NAMALWA (cell line): ENCODE results near the gene TMEM106A.
A peak's percentile ranks its signal among the peaks of the same experiment; 100 is the strongest.
"Not testable (repeated sequence)": the region's sequence is repeated elsewhere in the genome, so short reads cannot be mapped to it uniquely, and the experiment has no call there.

Source experiments
- DNase-seq: peaks from one replicate; pipeline ENCODE4 v3.0.0-alpha.2; 2015; ENCODE audit warnings: low spot score

TMEM106A gene

DNA sequence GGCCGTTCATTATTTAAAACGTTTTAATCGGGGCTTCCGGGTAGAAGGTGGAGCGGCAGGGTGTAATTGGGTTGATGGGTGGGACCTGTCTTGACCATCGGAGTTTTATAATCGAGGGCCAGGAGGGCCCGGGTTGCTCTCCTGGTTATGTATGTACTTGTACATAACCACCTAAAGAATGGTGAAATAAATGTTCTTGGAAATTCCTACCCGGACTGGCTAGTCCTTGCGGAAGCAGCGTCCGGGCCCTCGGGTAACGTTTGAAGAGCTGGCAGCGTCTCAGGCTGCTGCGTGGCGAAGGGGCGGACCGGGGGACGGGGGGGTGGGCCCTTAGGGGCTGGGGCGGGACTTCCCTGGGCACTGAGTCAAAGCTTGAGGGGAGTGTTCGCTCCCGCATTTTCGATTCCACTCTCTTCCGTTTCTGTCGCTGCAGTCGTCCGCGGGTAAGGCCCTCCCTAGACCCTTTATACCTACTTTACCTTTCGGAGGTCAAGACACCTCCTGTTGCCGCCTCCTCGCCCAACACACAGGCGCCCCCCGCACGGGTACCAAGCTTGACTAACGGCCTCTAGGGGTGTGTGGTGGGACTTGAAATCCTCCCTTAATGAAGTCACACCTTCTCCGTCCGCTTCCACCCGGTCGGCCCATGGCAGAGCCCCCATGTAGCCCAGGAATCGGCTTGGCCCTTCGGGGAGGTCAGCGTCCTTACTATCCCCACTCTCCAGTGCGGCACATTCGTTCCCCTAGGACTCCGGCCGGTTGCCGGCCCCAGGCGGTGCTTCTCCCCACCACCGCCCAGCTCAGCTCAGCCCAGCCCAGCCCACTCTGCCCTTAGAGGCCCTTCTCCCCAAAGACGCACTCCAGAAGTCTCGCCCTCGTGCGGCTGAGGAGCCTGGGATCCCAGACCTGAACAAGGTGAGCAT is at the start of gene TMEM106A:
Gene TMEM106A, plus strand, starts transcription at position 396 of the 923 bp plus-strand sequence. CDS start 1,167 bp downstream, outside the sequence.
- DNase-seq: peak; percentile 85

GRCh38 chr17:43165971-43166370 is 45.7 kb upstream of the TMEM106A start:
- not testable (repeated sequence) for DNase-seq

- peak; percentile 73 for DNase-seq
These were observed 42.0 kb upstream of the TMEM106A start for GRCh38 chr17:43169561-43170139.

GRCh38 chr17:43170140-43170765 is 41.4 kb upstream of the TMEM106A start:
- DNase-seq: peak; percentile 98

- DNase-seq: peak; percentile 100
These were observed 40.7 kb upstream of the TMEM106A start, which contains the start of gene NBR1 for GRCh38 chr17:43170766-43171585. NBR1 (plus strand) TSS chr17:43171214; CDS start chr17:43175800, 4,586 bp downstream.

DNA sequence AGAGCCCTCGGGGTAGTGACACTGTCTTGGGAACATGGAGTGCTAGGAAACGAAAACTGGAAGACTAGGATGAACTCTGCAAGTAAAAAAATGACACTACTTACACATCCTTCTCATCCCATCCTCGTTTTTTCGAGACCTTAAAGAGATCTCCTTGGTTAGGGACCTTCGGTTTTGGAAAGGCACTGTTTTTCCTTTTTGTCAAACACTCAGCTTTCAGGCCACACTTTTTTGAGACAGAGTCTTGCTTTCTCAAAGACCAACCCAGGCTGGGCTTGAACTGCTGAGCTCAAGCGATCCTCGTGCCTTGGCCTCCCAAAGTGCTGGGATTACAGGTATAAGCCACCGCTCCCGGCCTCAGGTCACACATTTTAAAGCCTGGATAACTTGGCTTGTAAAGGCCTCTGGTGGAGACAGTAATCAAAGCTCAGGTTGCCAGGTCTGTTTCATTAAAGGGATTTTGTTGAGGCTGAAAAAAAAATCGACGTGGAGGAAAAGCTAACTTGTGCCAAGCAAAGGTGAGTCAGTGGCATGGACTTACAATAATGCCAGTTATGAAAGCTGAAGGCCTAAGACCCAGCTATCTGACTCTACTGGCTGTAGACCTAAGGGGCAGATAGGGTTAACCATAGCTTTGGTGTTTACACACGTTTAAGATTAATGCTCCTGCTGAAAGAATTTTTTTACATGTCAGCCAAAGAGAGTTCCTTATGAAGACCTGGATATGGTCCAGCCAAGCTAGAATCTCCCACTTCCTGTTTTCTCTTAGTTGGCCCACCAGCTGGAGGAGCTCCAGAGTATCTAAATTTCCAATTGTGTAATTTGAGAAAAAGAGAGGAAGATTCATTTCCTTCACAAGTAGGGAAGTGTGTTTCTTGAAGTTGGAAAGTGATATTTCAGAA is 39.8 kb upstream of the TMEM106A start:
- peak; percentile 45 for DNase-seq

- no peak for DNase-seq
These were observed 36.2 kb upstream of the TMEM106A start for GRCh38 chr17:43175213-43176118.

GRCh38 chr17:43176119-43176570 is 35.5 kb upstream of the TMEM106A start:
- no peak for DNase-seq

DNA sequence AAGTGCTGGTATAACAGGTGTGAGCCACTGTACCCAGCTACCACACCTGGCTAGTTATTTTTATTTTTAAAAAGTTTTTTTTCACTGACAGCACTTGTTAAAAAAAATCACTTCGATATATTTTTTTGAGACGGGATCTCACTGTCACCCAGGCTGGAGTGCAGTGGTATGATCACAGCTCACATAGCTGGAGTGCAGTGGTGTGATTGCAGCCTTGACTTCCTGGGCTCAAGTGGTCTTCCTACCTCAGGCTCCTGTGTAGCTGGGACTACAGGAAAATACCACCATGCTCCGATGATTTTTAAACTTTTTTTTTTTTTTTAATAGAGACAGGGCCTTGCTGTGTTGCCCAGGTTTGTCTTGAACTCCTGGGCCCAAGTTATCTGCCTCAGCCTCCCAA is 27.8 kb upstream of the TMEM106A start:
- DNase-seq: no peak

- not testable (repeated sequence) for DNase-seq
These were observed 25.0 kb upstream of the TMEM106A start for GRCh38 chr17:43186656-43187055.

- no peak for DNase-seq
These were observed 18.4 kb upstream of the TMEM106A start for GRCh38 chr17:43193251-43193650.

GRCh38 chr17:43199633-43200032 is 12.0 kb upstream of the TMEM106A start:
- DNase-seq: no peak

GRCh38 chr17:43200127-43200526 is 11.5 kb upstream of the TMEM106A start:
- peak; percentile 73 for DNase-seq

DNA sequence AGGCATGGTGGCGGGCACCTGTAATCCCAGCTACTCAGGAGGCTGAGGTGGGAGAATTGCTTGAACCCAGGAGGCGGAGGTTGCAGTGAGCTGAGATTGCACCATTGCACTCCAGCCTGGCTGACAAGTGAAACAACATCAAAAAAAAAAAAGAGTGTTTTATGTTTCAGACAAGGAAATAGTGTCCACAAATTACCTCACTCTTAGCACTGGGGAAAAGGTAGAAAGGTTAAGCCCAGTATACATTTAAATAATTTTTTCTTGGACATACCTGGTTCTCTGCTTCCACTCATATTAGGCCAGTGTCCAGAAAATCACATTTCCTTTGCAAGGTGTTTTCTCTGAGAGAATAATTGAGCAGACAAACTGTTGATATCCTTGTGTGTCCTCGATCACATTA is 8.7 kb upstream of the TMEM106A start:
- not testable (repeated sequence) for DNase-seq

- DNase-seq: no peak
These were observed 1.1 kb upstream of the TMEM106A start for GRCh38 chr17:43210576-43210975.

DNA sequence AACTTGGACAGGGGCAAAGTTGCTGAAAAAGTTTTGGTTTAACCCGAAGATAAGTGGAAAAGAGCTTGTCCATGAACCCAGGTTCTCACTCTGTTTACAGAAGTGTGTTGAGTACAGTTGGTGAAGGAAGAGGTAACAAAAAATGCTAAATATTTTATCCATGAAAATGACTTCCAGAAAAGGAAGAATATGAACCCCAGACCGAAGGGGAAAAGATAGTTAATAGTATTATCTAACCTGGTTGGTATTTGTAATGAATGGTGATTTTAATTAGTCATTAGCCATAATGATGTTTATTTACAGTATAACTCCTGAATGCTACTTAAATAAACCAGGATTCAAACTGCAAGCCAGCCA is 574 bp upstream of the TMEM106A start:
- DNase-seq: peak; percentile 39

GRCh38 chr17:43212641-43213490 is 1.2 kb downstream of the TMEM106A start:
- peak; percentile 38 for DNase-seq

DNA sequence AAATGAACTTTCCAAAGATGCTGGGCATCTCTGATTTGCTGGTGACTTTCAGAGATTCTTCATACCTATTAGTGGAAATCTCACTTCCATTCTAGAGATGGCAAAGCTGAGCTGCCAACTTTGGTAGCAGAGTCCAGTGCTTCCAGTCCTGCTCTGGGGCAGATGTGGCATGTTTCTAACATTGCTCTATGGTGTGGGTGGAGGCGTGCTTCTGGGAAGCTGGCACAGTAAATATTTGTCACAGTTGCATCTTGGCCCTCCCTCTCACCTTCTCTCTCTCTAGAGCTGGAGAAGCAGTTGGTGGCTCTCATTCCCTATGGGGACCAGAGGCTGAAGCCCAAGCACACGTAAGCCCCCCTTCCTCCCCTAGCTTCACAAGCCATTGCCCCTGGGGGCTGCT is 1.9 kb downstream of the TMEM106A start:
- no peak for DNase-seq

DNA sequence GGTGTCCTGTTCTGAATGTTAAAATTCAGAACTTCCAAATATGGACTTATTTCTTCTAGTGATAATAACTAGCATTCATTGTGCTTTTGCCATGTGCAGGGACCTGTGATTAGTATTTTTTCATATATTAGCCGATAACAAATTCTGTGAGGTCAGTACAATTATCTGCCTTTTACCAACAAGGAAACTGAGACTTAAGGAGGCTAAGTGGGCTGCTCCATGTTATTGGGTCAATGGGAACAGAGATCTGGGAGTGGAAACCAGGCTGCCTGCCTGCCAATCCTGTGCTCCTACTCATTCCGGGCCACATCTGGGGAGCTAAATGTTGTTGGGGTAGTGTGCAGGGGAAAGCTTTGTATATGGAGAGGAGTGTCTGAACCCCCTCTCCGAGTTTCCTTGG is 3.7 kb downstream of the TMEM106A start:
- DNase-seq: no peak
